Posterior vena cava (tissue), 2 donors: ENCODE measurements around the gene TNFRSF6B. TPM values are rescaled to one million over a fixed set of nuclear protein-coding genes. Genes with fewer than 3 reads are reported as not detected.
"Not testable (repeated sequence)": the region's sequence is repeated elsewhere in the genome, so short reads cannot be mapped to it uniquely, and the experiment has no call there.

Experiments
- DNase-seq: peaks from one replicate; pipeline ENCODE4 v3.0.0-alpha.2; 2020; ENCODE audit warnings: low spot score
- intact Hi-C, 2 donors: fragments of 100-400 bp; cut with DNase I; formaldehyde crosslinking; loops; one replicate each; pipeline versions ENCODE4 v1.14.1 to v1.14.2; 2022 to 2023
- total RNA-seq, 2 donors: library from RNA; stranded (reverse); fragmentation: NEBNext Ultra II Directional; extraction: Animal tissue kit (Norgen Biotek cat#: 25700); gene quantifications; one replicate each; pipeline ENCODE4 v1.2.1, GENCODE V29; 2021
- donor health status: DM: yes; HTN: yes; CAD: no.
- donor health status: DM: yes; HTN: yes; CAD: no.

Gene TNFRSF6B
- total RNA-seq, 2 donors from 2014 or later = 5.4 to 7.0 TPM

GRCh38 chr20:63660622-63661021 is 35.8 kb upstream of the TNFRSF6B start:
- intact Hi-C loops = no loop called here
- no peak for DNase-seq

- no peak for DNase-seq
- intact Hi-C loops = no loop called here
These were observed 35.3 kb upstream of the TNFRSF6B start for GRCh38 chr20:63661108-63661507.

GRCh38 chr20:63661959-63662812 is 34.3 kb upstream of the TNFRSF6B start:
- no peak for DNase-seq
- intact Hi-C loops = no loop called here

- intact Hi-C loops = no loop called here
These were observed 33.7 kb upstream of the TNFRSF6B start for GRCh38 chr20:63662813-63663189.

GRCh38 chr20:63663332-63664066 is 33.0 kb upstream of the TNFRSF6B start:
- DNase-seq = no peak
- intact Hi-C loops = no loop called here

More at GRCh38 chr20:63662813-63663189, 33.7 kb upstream of the TNFRSF6B start:
- no peak for DNase-seq

- intact Hi-C loops = no loop called here
- no peak for DNase-seq
These were observed 32.2 kb upstream of the TNFRSF6B start for GRCh38 chr20:63664143-63664851.

- intact Hi-C loops = no loop called here
- no peak for DNase-seq
These were observed 31.4 kb upstream of the TNFRSF6B start for GRCh38 chr20:63664861-63665594.

GRCh38 chr20:63665708-63666107 is 30.7 kb upstream of the TNFRSF6B start:
- no peak for DNase-seq
- intact Hi-C loops = no loop called here

- no peak for DNase-seq
These were observed 28.6 kb upstream of the TNFRSF6B start for GRCh38 chr20:63667858-63668257.

GRCh38 chr20:63668351-63668750 is 28.1 kb upstream of the TNFRSF6B start:
- intact Hi-C loops = no loop called here
- DNase-seq = no peak

More at GRCh38 chr20:63667858-63668257, 28.6 kb upstream of the TNFRSF6B start:
- intact Hi-C loops = no loop called here

GRCh38 chr20:63671695-63672094 is 24.8 kb upstream of the TNFRSF6B start:
- DNase-seq, intact Hi-C loops: not testable (repeated sequence)

GRCh38 chr20:63672666-63673065 is 23.8 kb upstream of the TNFRSF6B start:
- intact Hi-C loops = no loop called here
- DNase-seq = no peak

GRCh38 chr20:63673951-63674350 is 22.5 kb upstream of the TNFRSF6B start:
- no peak for DNase-seq
- intact Hi-C loops = no loop called here

- DNase-seq = no peak
- intact Hi-C loops = no loop called here
These were observed 20.6 kb upstream of the TNFRSF6B start for GRCh38 chr20:63675681-63676368.

GRCh38 chr20:63678071-63678470 is 18.4 kb upstream of the TNFRSF6B start:
- intact Hi-C loops = loop anchor here in 1 of 2 donors (1.0 kb wide), 1 partner anchor 21 kb away; no protein-coding TSS in a partner anchor
- DNase-seq = no peak

- no peak for DNase-seq
- intact Hi-C loops = loop anchor here in 1 of 2 donors (1.0 kb wide), 1 partner anchor 22 kb away; no protein-coding TSS in a partner anchor
These were observed 17.6 kb upstream of the TNFRSF6B start for GRCh38 chr20:63678667-63679465.

GRCh38 chr20:63679799-63680305 is 16.6 kb upstream of the TNFRSF6B start:
- intact Hi-C loops = no loop called here
- DNase-seq = no peak

- no peak for DNase-seq
- intact Hi-C loops = no loop called here
These were observed 16.0 kb upstream of the TNFRSF6B start for GRCh38 chr20:63680427-63680826.
